K562 (cell line): ENCODE data around the gene SOX12. TPM values are rescaled to one million over a fixed set of nuclear protein-coding genes. Genes with fewer than 3 reads are reported as not detected.

Source experiments
- KLF6 ChIP-seq: fragments of 250-450 bp; sonication (Bioruptor Pico); IDR thresholded peaks from 2 replicates; pipeline ENCODE4 v1.4.0; 2020; ENCODE audit warnings: mild to moderate bottlenecking, moderate library complexity, borderline replicate concordance
- PHF21A ChIP-seq: fragments of 450-650 bp; IDR thresholded peaks from 2 replicates; pipeline ENCODE4 v1.6.1; 2017; ENCODE audit warnings: low read depth, borderline replicate concordance
- POLR2G ChIP-seq: fragments of 200-400 bp; formaldehyde crosslinking; IDR thresholded peaks from 2 replicates; pipeline ENCODE4 v1.6.1; 2017; ENCODE audit warnings: low read depth, mild to moderate bottlenecking, antibody characterized with exemption, low read length, moderate library complexity
- POLR3A ChIP-seq: IDR thresholded peaks from 2 replicates; pipeline ENCODE4 v1.6.1; 2011; ENCODE audit warnings: borderline replicate concordance, mild to moderate bottlenecking, moderate library complexity; ENCODE audit not compliant: insufficient read length, insufficient read depth; ENCODE audit errors: extremely low read depth
- RFX5 ChIP-seq: IDR thresholded peaks from 2 replicates; pipeline ENCODE4 v1.6.1; 2011; ENCODE audit warnings: low read depth, mild to moderate bottlenecking, improper control_type of control experiment, low read length
- RUNX1 ChIP-seq: sonication (generic); IDR thresholded peaks from 2 replicates; pipeline ENCODE4 v1.6.1; 2016; ENCODE audit warnings: antibody characterized with exemption, low read depth
- SMAD4 ChIP-seq: fragments of 250-450 bp; sonication (Bioruptor Pico); conservative IDR thresholded peaks from 2 replicates; pipeline ENCODE4 v1.8.0; 2021; ENCODE audit warnings: inconsistent platforms, mild to moderate bottlenecking, moderate library complexity
- SNRNP70 ChIP-seq: fragments of 200-400 bp; formaldehyde crosslinking; optimal IDR thresholded peaks from 2 replicates; pipeline ENCODE3; 2017; ENCODE audit warnings: low read depth, low read length
- TCF7L2 ChIP-seq: fragments of 150-350 bp; IDR thresholded peaks from 2 replicates; pipeline ENCODE4 v1.6.1; 2016; ENCODE audit warnings: low read depth, mild to moderate bottlenecking, low read length, moderate library complexity
- ZNF140 ChIP-seq: fragments of 250-450 bp; sonication (Bioruptor Pico); IDR thresholded peaks from 2 replicates; pipeline ENCODE4 v1.8.0; 2021; ENCODE audit warnings: moderate library complexity, mild to moderate bottlenecking, inconsistent platforms
- ZNF175 ChIP-seq: fragments of 200-800 bp; sonication (Bioruptor generic); IDR thresholded peaks from 2 replicates; pipeline ENCODE4 v1.6.1; 2016; ENCODE audit warnings: low read depth, mild to moderate bottlenecking, missing genetic modification characterization, missing compliant biosample characterization
- ZNF253 ChIP-seq: fragments of 250-450 bp; sonication (Bioruptor Pico); conservative IDR thresholded peaks from 2 replicates; pipeline ENCODE4 v1.6.1; 2021; ENCODE audit warnings: mild to moderate bottlenecking
- polyA plus RNA-seq, 8 experiments: library from polyadenylated mRNA; depleted of rRNA in 4 of 8; stranded (reverse) in 5 of 8; unstranded in 3 of 8; fragments of >200 nt; fragmentation: Nextera tagmentation in 2 of 8; fragmentation: Illumina TruSeq in 1 of 8; extraction: Ambion mirVana in 2 of 8; extraction: Trizol in 1 of 8; gene quantifications; 2 replicates each; pipeline versions ENCODE4 v1.2.1 to v1.2.3, GENCODE V29; 2011 to 2014; ENCODE audit warnings: inconsistent platforms in 1 of 8, missing spikeins in 1 of 8
- total RNA-seq, 7 experiments: library from RNA; depleted of rRNA in 6 of 7; stranded (reverse); fragments of >200 nt in 6 of 7; fragmentation: Illumina TruSeq in 2 of 7; extraction: Trizol in 2 of 7; gene quantifications; 2 replicates each; pipeline versions ENCODE4 v1.2.1 to v1.2.3, GENCODE V29; 2011 to 2021; ENCODE audit warnings: low replicate concordance in 1 of 7
- TF ChIP-seq, protein P1 (sequence below), 2 experiments: fragments of 450-650 bp; IDR thresholded peaks; 2 replicates each; pipeline ENCODE4 v1.6.1; 2016; ENCODE audit warnings: mild to moderate bottlenecking in 2 of 2, borderline replicate concordance in 1 of 2, low read depth in 1 of 2, moderate library complexity in 1 of 2
- TF ChIP-seq, protein P2 (sequence below), 2 experiments: fragments of 250-450 bp in 1 of 2; fragments of 450-650 bp in 1 of 2; sonication (Bioruptor Pico) in 1 of 2; IDR thresholded peaks; 2 replicates each; pipeline versions ENCODE4 v1.6.1 to v1.8.0; 2016 to 2021; ENCODE audit warnings: mild to moderate bottlenecking in 2 of 2, moderate library complexity in 2 of 2, missing compliant biosample characterization in 1 of 2, missing genetic modification characterization in 1 of 2
- TF ChIP-seq, protein P3 (sequence below): sonication (generic); formaldehyde crosslinking; IDR thresholded peaks from 2 replicates; pipeline ENCODE4 v1.8.0; 2022; ENCODE audit warnings: mild to moderate bottlenecking, missing genetic modification reagents

SOX12 gene
- total and polyA plus RNA-seq, 9 of the 15 experiments (the other 6 are each of a cell fraction or from before 2014, with no cell fraction given): 0.42 to 26.3 (median 2.6) TPM

DNA sequence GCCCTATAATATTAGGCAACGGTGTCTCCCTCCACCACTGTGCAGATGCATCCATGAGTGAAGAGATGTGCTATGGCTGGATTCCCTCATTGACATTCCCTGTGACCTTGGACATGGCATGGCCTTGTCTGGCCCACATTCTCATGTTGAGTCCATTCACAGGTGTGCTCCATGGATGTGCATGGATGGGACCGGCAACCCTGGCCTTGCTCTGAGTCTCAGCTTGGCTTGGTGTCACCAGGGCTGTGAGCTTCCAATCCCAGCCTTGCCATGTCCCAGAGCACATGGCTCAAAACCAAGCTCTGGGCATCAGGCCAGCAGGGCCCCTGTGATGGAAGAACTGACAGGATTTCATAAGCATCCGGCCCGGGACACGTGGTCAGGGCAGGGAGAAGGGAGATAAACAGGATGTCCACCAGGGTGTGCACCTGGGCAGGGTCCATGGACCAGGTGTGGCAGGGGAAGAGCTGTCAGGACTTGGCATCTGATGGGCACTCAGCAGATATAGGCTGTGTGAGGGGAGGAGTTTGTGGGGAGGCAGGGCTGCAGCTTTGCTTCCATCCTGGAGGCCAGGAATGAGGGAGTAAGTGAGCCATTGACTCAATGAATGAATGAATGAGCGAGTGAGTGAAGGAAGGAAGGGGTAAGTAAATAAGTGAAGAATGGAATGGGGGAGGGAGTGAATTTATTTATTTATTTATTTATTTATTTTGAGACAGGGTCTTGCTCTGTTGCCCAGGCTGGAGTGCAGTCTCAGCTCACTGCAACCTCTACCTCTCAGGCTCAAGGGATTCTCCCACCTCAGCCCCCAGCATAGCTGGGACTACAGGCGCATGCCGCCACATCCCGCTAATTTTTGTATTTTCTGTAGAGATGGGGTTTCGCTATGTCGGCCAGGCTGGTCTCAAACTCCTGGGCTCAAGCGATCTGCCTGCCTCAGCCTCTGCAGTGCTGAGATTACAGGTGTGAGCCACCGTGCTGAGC, 37.2 kb downstream of the SOX12 start (continued):
- TF ChIP-seq, protein P1, sequence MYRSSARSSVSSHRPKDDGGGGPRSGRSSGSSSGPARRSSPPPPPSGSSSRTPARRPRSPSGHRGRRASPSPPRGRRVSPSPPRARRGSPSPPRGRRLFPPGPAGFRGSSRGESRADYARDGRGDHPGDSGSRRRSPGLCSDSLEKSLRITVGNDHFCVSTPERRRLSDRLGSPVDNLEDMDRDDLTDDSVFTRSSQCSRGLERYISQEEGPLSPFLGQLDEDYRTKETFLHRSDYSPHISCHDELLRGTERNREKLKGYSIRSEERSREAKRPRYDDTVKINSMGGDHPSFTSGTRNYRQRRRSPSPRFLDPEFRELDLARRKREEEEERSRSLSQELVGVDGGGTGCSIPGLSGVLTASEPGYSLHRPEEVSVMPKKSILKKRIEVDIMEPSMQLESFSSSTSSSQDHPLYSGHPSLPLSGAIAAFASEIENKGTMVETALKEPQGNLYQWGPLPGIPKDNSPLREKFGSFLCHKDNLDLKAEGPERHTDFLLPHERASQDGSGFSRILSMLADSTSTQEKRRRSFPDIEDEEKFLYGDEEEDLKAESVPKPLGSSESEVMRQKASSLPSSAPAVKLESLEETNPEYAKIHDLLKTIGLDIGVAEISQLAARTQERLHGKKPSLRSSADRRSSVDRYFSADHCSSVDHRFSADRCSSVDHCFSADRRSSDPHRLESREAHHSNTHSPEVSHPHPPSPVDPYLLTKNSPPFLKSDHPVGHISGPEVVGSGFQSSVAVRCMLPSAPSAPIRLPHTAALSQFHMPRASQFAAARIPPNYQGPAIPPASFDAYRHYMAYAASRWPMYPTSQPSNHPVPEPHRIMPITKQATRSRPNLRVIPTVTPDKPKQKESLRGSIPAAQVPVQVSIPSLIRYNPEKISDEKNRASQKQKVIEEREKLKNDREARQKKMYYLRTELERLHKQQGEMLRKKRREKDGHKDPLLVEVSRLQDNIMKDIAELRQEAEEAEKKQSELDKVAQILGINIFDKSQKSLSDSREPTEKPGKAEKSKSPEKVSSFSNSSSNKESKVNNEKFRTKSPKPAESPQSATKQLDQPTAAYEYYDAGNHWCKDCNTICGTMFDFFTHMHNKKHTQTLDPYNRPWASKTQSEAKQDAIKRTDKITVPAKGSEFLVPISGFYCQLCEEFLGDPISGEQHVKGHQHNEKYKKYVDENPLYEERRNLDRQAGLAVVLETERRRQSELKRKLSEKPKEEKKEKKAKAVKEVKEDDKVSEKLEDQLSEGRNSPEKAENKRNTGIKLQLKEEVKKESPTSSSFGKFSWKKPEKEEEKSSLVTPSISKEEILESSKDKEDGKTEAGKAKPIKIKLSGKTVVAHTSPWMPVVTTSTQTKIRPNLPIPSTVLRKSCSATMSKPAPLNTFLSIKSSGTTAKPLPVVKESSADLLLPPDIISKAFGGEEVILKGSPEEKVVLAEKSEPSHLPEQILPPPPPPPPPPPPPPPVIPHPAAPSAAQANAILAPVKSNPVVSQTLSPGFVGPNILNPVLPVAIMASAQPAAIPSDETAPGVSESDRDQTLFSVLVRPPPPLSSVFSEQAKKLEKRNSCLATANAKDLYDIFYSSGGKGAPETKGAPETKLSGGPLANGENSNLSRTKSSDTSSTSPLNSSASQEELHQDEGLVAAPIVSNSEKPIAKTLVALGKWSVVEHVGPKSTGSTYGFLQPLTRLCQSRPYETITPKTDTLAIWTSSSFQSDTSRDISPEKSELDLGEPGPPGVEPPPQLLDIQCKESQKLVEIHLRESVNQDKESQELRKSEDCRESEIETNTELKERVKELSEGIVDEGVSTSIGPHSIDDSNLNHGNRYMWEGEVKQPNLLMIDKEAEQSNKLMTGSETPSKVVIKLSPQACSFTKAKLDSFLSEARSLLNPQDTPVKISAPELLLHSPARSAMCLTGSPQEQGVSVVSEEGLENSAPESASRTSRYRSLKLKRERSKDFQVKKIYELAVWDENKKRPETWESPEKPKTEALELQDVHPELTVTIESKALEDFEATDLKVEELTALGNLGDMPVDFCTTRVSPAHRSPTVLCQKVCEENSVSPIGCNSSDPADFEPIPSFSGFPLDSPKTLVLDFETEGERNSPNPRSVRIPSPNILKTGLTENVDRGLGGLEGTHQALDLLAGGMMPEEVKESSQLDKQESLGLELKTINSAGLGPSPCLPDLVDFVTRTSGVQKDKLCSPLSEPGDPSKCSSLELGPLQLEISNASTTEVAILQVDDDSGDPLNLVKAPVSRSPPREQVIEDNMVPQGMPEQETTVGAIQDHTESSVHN (IDR thresholded peaks at IDR 0.05; ENCODE audit: borderline replicate concordance in 1 of 2, low read depth in 1 of 2): no peak
- TF ChIP-seq TCF7L2 (no peak), SNRNP70 (no peak), ZNF140 (CRISPR knock-in tag) (no peak), SMAD4 (CRISPR knock-in tag) (peak; percentile 97), POLR2G (peak; percentile 8; the same call in 1 of the 2 replicates), ZNF175 (peak; percentile 98), ZNF253 (CRISPR knock-in tag) (no peak), PHF21A (no peak), POLR3A (no peak), RUNX1 (no peak), RFX5 (no peak), KLF6 (CRISPR knock-in tag) (peak; percentile 92; the same call in 1 of the 2 replicates)
- TF ChIP-seq, protein P2, sequence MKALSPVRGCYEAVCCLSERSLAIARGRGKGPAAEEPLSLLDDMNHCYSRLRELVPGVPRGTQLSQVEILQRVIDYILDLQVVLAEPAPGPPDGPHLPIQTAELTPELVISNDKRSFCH (CRISPR knock-in tag; IDR thresholded peaks at IDR 0.05): no peak
- TF ChIP-seq, protein P2 (tag; IDR thresholded peaks at IDR 0.05): peak; percentile 84
- TF ChIP-seq, protein P3, sequence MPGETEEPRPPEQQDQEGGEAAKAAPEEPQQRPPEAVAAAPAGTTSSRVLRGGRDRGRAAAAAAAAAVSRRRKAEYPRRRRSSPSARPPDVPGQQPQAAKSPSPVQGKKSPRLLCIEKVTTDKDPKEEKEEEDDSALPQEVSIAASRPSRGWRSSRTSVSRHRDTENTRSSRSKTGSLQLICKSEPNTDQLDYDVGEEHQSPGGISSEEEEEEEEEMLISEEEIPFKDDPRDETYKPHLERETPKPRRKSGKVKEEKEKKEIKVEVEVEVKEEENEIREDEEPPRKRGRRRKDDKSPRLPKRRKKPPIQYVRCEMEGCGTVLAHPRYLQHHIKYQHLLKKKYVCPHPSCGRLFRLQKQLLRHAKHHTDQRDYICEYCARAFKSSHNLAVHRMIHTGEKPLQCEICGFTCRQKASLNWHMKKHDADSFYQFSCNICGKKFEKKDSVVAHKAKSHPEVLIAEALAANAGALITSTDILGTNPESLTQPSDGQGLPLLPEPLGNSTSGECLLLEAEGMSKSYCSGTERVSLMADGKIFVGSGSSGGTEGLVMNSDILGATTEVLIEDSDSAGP: no peak
